PFSK-1 (cell line): ENCODE data around the gene PTPRN2.

Experiments
- FOXP2 ChIP-seq: optimal IDR thresholded peaks from 2 replicates; pipeline ENCODE3; 2011; ENCODE audit warnings: borderline replicate concordance, control low read depth, inconsistent platforms; ENCODE audit not compliant: insufficient read depth; ENCODE audit errors: extremely low read length, extremely low read depth
- POLR2AphosphoS5 ChIP-seq: IDR thresholded peaks from 2 replicates; pipeline ENCODE4 v1.6.1; 2012; ENCODE audit warnings: low read depth, mild to moderate bottlenecking, control low read depth, low read length, moderate library complexity
- SIN3A ChIP-seq: IDR thresholded peaks from 2 replicates; pipeline ENCODE4 v1.6.1; 2012; ENCODE audit warnings: mild to moderate bottlenecking, low read length, moderate library complexity, borderline replicate concordance; ENCODE audit not compliant: insufficient read depth
- TAF1 ChIP-seq: IDR thresholded peaks from 2 replicates; pipeline ENCODE4 v1.6.1; 2012; ENCODE audit warnings: low read length, control low read depth, borderline replicate concordance; ENCODE audit not compliant: insufficient read depth
- TF ChIP-seq, protein P1 (sequence below), 2 experiments: IDR thresholded peaks; 2 replicates each; pipeline versions ENCODE4 v1.6.1 to v1.8.0; 2011 to 2012; ENCODE audit warnings: low read depth in 2 of 2, low read length in 2 of 2, control low read depth in 1 of 2, inconsistent platforms in 1 of 2, mild to moderate bottlenecking in 1 of 2, moderate library complexity in 1 of 2; ENCODE audit not compliant: insufficient read depth in 1 of 2

The PTPRN2 gene

GRCh38 chr7:157799076-157799685 is 788.4 kb downstream of the PTPRN2 start:
- TF ChIP-seq FOXP2, result no peak
- no peak for TF ChIP-seq SIN3A
- TF ChIP-seq, protein P1, sequence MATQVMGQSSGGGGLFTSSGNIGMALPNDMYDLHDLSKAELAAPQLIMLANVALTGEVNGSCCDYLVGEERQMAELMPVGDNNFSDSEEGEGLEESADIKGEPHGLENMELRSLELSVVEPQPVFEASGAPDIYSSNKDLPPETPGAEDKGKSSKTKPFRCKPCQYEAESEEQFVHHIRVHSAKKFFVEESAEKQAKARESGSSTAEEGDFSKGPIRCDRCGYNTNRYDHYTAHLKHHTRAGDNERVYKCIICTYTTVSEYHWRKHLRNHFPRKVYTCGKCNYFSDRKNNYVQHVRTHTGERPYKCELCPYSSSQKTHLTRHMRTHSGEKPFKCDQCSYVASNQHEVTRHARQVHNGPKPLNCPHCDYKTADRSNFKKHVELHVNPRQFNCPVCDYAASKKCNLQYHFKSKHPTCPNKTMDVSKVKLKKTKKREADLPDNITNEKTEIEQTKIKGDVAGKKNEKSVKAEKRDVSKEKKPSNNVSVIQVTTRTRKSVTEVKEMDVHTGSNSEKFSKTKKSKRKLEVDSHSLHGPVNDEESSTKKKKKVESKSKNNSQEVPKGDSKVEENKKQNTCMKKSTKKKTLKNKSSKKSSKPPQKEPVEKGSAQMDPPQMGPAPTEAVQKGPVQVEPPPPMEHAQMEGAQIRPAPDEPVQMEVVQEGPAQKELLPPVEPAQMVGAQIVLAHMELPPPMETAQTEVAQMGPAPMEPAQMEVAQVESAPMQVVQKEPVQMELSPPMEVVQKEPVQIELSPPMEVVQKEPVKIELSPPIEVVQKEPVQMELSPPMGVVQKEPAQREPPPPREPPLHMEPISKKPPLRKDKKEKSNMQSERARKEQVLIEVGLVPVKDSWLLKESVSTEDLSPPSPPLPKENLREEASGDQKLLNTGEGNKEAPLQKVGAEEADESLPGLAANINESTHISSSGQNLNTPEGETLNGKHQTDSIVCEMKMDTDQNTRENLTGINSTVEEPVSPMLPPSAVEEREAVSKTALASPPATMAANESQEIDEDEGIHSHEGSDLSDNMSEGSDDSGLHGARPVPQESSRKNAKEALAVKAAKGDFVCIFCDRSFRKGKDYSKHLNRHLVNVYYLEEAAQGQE (IDR thresholded peaks at IDR 0.05; ENCODE audit: insufficient read depth in 1 of 2, low read depth in 2 of 2, low read length in 2 of 2), result no peak
- no peak for TF ChIP-seq TAF1
- TF ChIP-seq POLR2AphosphoS5, result no peak

GRCh38 chr7:157797361-157797760 is 790.3 kb downstream of the PTPRN2 start:
- TF ChIP-seq FOXP2, result no peak
- no peak for TF ChIP-seq TAF1
- TF ChIP-seq SIN3A, result no peak
- TF ChIP-seq POLR2AphosphoS5, result no peak
- TF ChIP-seq, protein P1 (IDR thresholded peaks at IDR 0.05; ENCODE audit: insufficient read depth in 1 of 2, low read depth in 2 of 2, low read length in 2 of 2), result no peak

GRCh38 chr7:157796846-157797245 is 790.8 kb downstream of the PTPRN2 start:
- TF ChIP-seq SIN3A, result no peak
- TF ChIP-seq TAF1, result no peak
- TF ChIP-seq, protein P1 (IDR thresholded peaks at IDR 0.05; ENCODE audit: insufficient read depth in 1 of 2, low read depth in 2 of 2, low read length in 2 of 2), result no peak

GRCh38 chr7:157795643-157796042 is 792.0 kb downstream of the PTPRN2 start:
- TF ChIP-seq, protein P1 (IDR thresholded peaks at IDR 0.05; ENCODE audit: insufficient read depth in 1 of 2, low read depth in 2 of 2, low read length in 2 of 2), result no peak
- TF ChIP-seq POLR2AphosphoS5, result no peak

- TF ChIP-seq FOXP2, result no peak
These were observed 792.4 kb downstream of the PTPRN2 start for GRCh38 chr7:157795199-157795598.

GRCh38 chr7:157794746-157795065 is 792.9 kb downstream of the PTPRN2 start:
- TF ChIP-seq SIN3A (no peak), POLR2AphosphoS5 (no peak), TAF1 (no peak), FOXP2 (no peak)
- TF ChIP-seq, protein P1 (IDR thresholded peaks at IDR 0.05; ENCODE audit: insufficient read depth in 1 of 2, low read depth in 2 of 2, low read length in 2 of 2), result no peak
